B cell (primary cell): ENCODE results near the gene NOS1AP.

Experiments
- EZH2 ChIP-seq: IDR thresholded peaks from 2 replicates; pipeline ENCODE4 v1.6.1; 2012; ENCODE audit warnings: borderline replicate concordance, low read depth, mild to moderate bottlenecking, moderate library complexity, low read length; ENCODE audit not compliant: insufficient read depth, poor library complexity, severe bottlenecking
- TF ChIP-seq, protein P1 (sequence below): fragments of 200-600 bp; IDR thresholded peaks from one replicate; pipeline ENCODE4 v1.8.0; 2022; ENCODE audit warnings: antibody characterized with exemption, mild to moderate bottlenecking

DNA sequence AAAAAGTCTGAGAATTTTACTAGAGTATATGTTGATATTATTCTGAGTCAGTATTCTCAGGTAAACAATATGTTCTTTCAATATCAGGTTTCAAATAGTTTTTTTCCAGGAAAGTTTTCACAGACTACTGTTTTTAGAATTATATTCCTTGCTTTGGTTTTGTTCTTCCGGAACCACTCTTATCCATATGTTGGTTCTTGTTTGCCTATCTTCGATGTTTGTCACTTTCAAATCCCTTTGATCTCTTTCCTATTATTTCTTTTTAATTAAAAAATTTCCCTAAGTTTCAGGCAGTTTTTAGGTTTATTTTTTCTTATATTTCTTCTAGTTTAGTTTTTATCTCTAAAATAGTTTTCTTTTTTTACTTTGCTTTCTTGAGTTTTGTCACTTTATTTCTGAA is 20.9 kb downstream of the NOS1AP start:
- TF ChIP-seq, protein P1, sequence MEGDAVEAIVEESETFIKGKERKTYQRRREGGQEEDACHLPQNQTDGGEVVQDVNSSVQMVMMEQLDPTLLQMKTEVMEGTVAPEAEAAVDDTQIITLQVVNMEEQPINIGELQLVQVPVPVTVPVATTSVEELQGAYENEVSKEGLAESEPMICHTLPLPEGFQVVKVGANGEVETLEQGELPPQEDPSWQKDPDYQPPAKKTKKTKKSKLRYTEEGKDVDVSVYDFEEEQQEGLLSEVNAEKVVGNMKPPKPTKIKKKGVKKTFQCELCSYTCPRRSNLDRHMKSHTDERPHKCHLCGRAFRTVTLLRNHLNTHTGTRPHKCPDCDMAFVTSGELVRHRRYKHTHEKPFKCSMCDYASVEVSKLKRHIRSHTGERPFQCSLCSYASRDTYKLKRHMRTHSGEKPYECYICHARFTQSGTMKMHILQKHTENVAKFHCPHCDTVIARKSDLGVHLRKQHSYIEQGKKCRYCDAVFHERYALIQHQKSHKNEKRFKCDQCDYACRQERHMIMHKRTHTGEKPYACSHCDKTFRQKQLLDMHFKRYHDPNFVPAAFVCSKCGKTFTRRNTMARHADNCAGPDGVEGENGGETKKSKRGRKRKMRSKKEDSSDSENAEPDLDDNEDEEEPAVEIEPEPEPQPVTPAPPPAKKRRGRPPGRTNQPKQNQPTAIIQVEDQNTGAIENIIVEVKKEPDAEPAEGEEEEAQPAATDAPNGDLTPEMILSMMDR: no peak
- TF ChIP-seq EZH2: no peak
